HepG2 (cell line): ENCODE data around the gene ITPRIPL1.

Source experiments
- GLI4 ChIP-seq: sonication (generic); formaldehyde crosslinking; IDR thresholded peaks from 2 replicates; pipeline ENCODE4 v1.5.1; 2020; ENCODE audit warnings: missing genetic modification reagents, mild to moderate bottlenecking, moderate library complexity, borderline replicate concordance
- NFIC ChIP-seq: IDR thresholded peaks from 2 replicates; pipeline ENCODE4 v1.6.1; 2012; ENCODE audit warnings: mild to moderate bottlenecking, low read length, inconsistent platforms
- REL ChIP-seq: sonication (generic); formaldehyde crosslinking; conservative IDR thresholded peaks from 2 replicates; pipeline ENCODE4 v1.8.0; 2022; ENCODE audit warnings: mild to moderate bottlenecking, missing genetic modification reagents, moderate library complexity
- ZBTB37 ChIP-seq: sonication (generic); formaldehyde crosslinking; IDR thresholded peaks from 2 replicates; pipeline ENCODE4 v1.4.0; 2020; ENCODE audit warnings: mild to moderate bottlenecking, missing genetic modification reagents
- ZNF660 ChIP-seq: sonication (generic); formaldehyde crosslinking; IDR thresholded peaks from 2 replicates; pipeline ENCODE4 v1.5.1; 2020; ENCODE audit warnings: mild to moderate bottlenecking, low read depth, missing genetic modification reagents, borderline replicate concordance
- ZNF879 ChIP-seq: sonication (generic); formaldehyde crosslinking; IDR thresholded peaks from 2 replicates; pipeline ENCODE4 v1.8.1; 2023; ENCODE audit warnings: missing genetic modification reagents

GRCh38 chr2:96347395-96347794, 22.3 kb downstream of the ITPRIPL1 start:
- TF ChIP-seq ZNF879 (CRISPR knock-in tag) (no peak), ZBTB37 (no peak), ZNF660 (CRISPR knock-in tag) (no peak), REL (no peak), NFIC (no peak), GLI4 (CRISPR knock-in tag) (no peak)
